ENCODE data around the gene TPSD1.
"Not testable (repeated sequence)": the region's sequence is repeated elsewhere in the genome, so short reads cannot be mapped to it uniquely, and the experiment has no call there.

- not testable (repeated sequence) for TF ChIP-seq CTCF (IDR thresholded peaks at IDR 0.05); EZH2 (IDR thresholded peaks at IDR 0.05; ENCODE audit: borderline replicate concordance, insufficient read depth, low read depth, low read length, poor library complexity, severe bottlenecking)
Observed at GRCh38 chr16:1243907-1244850, 11.7 kb upstream of the TPSD1 start.
